ENCODE measurements around the gene PRKAG2.

DNA sequence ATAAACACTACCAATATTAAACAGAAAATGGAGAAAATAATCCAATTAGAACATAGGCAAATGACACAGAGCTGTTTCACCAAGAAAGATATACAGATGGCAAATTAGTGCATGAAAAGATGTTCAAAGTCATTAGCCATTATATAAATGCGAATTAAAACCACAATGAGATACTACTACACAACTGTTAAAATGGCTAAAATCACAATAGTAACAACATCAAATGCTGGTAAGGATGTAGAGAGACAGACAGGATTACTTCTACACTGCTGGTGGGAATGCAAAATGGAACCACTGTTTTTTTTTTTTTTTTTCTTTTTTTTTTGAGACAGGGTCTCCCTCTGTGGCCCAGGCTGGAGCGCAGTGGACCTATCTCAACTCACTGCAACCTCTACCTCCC is 242.3 kb downstream of the PRKAG2 start:
- TF ChIP-seq ZNF83 (CRISPR knock-in tag; IDR thresholded peaks at IDR 0.05; ENCODE audit: borderline replicate concordance), result no peak
- TF ChIP-seq POLR2A (IDR thresholded peaks at IDR 0.05; ENCODE audit: insufficient read depth in 1 of 2, low read depth in 2 of 2, low read length in 2 of 2), result no peak
